Liver (tissue), 9 donors: ENCODE measurements around the gene ANKS3. TPM values are rescaled to one million over a fixed set of nuclear protein-coding genes. Genes with fewer than 3 reads are reported as not detected.

Source experiments
- DNase-seq: peaks from one replicate; pipeline ENCODE4 v3.0.0-alpha.2; 2017; ENCODE audit warnings: low spot score
- H3K27ac ChIP-seq, 2 donors: one replicate each; pipeline ENCODE4 v1.7.0; 2013; ENCODE audit warnings: inconsistent platforms in 2 of 2, low read length in 2 of 2, control low read depth in 1 of 2, low read depth in 1 of 2, mild to moderate bottlenecking in 1 of 2
- H3K27me3 ChIP-seq, 4 donors: one replicate each; pipeline versions ENCODE4 v1.6.1 to v1.7.0; 2013; ENCODE audit warnings: low read length in 3 of 4, inconsistent platforms in 1 of 4, mild to moderate bottlenecking in 1 of 4, moderate library complexity in 1 of 4; ENCODE audit not compliant: control insufficient read depth in 4 of 4, insufficient read depth in 4 of 4
- H3K36me3 ChIP-seq, 4 donors: one replicate each; pipeline versions ENCODE4 v1.6.1 to v1.7.0; 2013; ENCODE audit warnings: low read length in 3 of 4, mild to moderate bottlenecking in 3 of 4, low read depth in 1 of 4, moderate library complexity in 1 of 4; ENCODE audit not compliant: control insufficient read depth in 4 of 4, insufficient read depth in 3 of 4
- H3K4me1 ChIP-seq, 4 donors: one replicate each; pipeline versions ENCODE4 v1.6.1 to v1.7.0; 2013; ENCODE audit warnings: low read length in 3 of 4, mild to moderate bottlenecking in 3 of 4, moderate library complexity in 1 of 4; ENCODE audit not compliant: control insufficient read depth in 4 of 4, insufficient read depth in 4 of 4
- H3K4me3 ChIP-seq, 3 donors: one replicate each; pipeline versions ENCODE4 v1.6.1 to v1.7.0; 2013; ENCODE audit warnings: low read length in 3 of 3, control low read depth in 1 of 3, low read depth in 1 of 3, mild to moderate bottlenecking in 1 of 3
- H3K9ac ChIP-seq, 2 donors: one replicate each; pipeline ENCODE4 v1.7.0; 2013; ENCODE audit warnings: low read length in 2 of 2, mild to moderate bottlenecking in 2 of 2, moderate library complexity in 2 of 2, control low read depth in 1 of 2, low read depth in 1 of 2
- H3K9me3 ChIP-seq, 4 donors: one replicate each; pipeline versions ENCODE4 v1.6.1 to v1.7.0; 2013; ENCODE audit warnings: low read length in 3 of 4; ENCODE audit not compliant: control insufficient read depth in 4 of 4
- EGR1 ChIP-seq, 2 donors: IDR thresholded peaks; 2 replicates each; pipeline ENCODE4 v1.6.1; 2016 to 2018; ENCODE audit warnings: antibody characterized with exemption in 2 of 2, low read depth in 2 of 2
- FOXA1 ChIP-seq: IDR thresholded peaks from 2 replicates; pipeline ENCODE4 v1.6.1; 2016; ENCODE audit warnings: antibody characterized with exemption
- FOXA2 ChIP-seq: IDR thresholded peaks from 2 replicates; pipeline ENCODE4 v1.6.1; 2016; ENCODE audit warnings: antibody characterized with exemption
- HNF4A ChIP-seq, 2 donors: conservative IDR thresholded peaks; 2 replicates each; pipeline ENCODE4 v1.6.1; 2016; ENCODE audit warnings: antibody characterized with exemption in 2 of 2, mild to moderate bottlenecking in 2 of 2
- HNF4G ChIP-seq: IDR thresholded peaks from 2 replicates; pipeline ENCODE4 v1.6.1; 2016; ENCODE audit warnings: antibody characterized with exemption
- JUND ChIP-seq, 2 donors: IDR thresholded peaks; 2 replicates each; pipeline ENCODE4 v1.6.1; 2016; ENCODE audit warnings: antibody characterized with exemption in 2 of 2
- NR2F2 ChIP-seq: IDR thresholded peaks from 2 replicates; pipeline ENCODE4 v1.6.1; 2016; ENCODE audit warnings: antibody characterized with exemption
- RXRA ChIP-seq, 2 donors: IDR thresholded peaks; 2 replicates each; pipeline ENCODE4 v1.6.1; 2017 to 2018; ENCODE audit warnings: antibody characterized with exemption in 2 of 2, mild to moderate bottlenecking in 1 of 2
- SP1 ChIP-seq: IDR thresholded peaks from 2 replicates; pipeline ENCODE4 v1.6.1; 2018; ENCODE audit warnings: antibody characterized with exemption, mild to moderate bottlenecking
- TAF1 ChIP-seq: conservative IDR thresholded peaks from 2 replicates; pipeline ENCODE4 v1.6.1; 2016; ENCODE audit warnings: antibody characterized with exemption, mild to moderate bottlenecking
- YY1 ChIP-seq: IDR thresholded peaks from 2 replicates; pipeline ENCODE4 v1.6.1; 2016; ENCODE audit warnings: antibody characterized with exemption, mild to moderate bottlenecking
- WGBS: extraction: QIAGEN DNeasy Blood & Tissue Kit; methylation state at CpG from one replicate; pipeline ENCODE4 v1.1.7; 2013; 5-methylcytosine and 5-hydroxymethylcytosine counted together
- polyA plus RNA-seq, 2 donors: library from polyadenylated mRNA; stranded (reverse) in 1 of 2; unstranded in 1 of 2; fragments of 200-250 nt in 1 of 2; fragments of >200 nt in 1 of 2; fragmentation: Nextera tagmentation in 1 of 2; extraction: Ambion mirVana in 1 of 2; gene quantifications; one replicate each; pipeline versions ENCODE4 v1.2.1 to v1.2.3, GENCODE V29; 2013 to 2015
- total RNA-seq, 2 donors: library from RNA; depleted of rRNA; stranded (reverse); fragments of >200 nt; gene quantifications; one replicate each; pipeline ENCODE4 v1.2.3, GENCODE V29; 2014
- TF ChIP-seq, protein P1 (sequence below): IDR thresholded peaks from 2 replicates; pipeline ENCODE4 v1.6.1; 2016; ENCODE audit warnings: antibody characterized with exemption, mild to moderate bottlenecking
- TF ChIP-seq, protein P2 (sequence below): fragments of 150-350 bp; IDR thresholded peaks from 2 replicates; pipeline ENCODE4 v1.5.1; 2017; ENCODE audit warnings: improper control_type of control experiment, low read depth, low read length; ENCODE audit not compliant: missing input control
- TF ChIP-seq, protein P3 (sequence below): IDR thresholded peaks from 2 replicates; pipeline ENCODE4 v1.6.1; 2016; ENCODE audit warnings: antibody characterized with exemption
- TF ChIP-seq, protein P4 (sequence below): IDR thresholded peaks from 2 replicates; pipeline ENCODE4 v1.6.1; 2016; ENCODE audit warnings: antibody characterized with exemption
- TF ChIP-seq, protein P5 (sequence below): IDR thresholded peaks from 2 replicates; pipeline ENCODE4 v1.6.1; 2016; ENCODE audit warnings: antibody characterized with exemption
- donor health status: healthy.
- donor health status: healthy.
- donor health status: healthy.
- donor health status: healthy.
- donor health status: healthy.

Gene ANKS3
- total and polyA plus RNA-seq, 4 donors, result 4.0 to 14.0 (median 4.7) TPM

DNA sequence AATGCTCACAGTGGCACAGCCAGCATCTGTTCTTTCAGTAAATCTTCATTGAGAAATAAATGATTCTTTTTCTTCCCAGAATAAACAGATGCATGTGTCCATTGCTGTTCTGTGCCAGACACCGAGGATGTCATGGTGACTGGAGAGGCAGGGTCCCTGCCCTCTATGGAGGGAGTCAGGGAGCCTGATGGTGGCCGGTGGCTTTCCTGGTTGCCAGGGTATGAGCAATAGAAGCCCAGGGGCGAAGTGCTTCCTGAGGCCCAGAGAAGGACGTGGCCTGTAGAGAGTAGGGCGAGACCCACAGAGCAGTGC, 70.7 kb downstream of the ANKS3 start:
- WGBS, result 36% methylated on average over 5 of the region's 5 CpGs
- peaks cover 18 to 59% (median 40%) of the 10 kb centered on the region in 4 donors for H3K4me1 ChIP-seq
- peak overlapping the region; percentile 44 to 74 for H3K9ac ChIP-seq
- TF ChIP-seq, protein P1, sequence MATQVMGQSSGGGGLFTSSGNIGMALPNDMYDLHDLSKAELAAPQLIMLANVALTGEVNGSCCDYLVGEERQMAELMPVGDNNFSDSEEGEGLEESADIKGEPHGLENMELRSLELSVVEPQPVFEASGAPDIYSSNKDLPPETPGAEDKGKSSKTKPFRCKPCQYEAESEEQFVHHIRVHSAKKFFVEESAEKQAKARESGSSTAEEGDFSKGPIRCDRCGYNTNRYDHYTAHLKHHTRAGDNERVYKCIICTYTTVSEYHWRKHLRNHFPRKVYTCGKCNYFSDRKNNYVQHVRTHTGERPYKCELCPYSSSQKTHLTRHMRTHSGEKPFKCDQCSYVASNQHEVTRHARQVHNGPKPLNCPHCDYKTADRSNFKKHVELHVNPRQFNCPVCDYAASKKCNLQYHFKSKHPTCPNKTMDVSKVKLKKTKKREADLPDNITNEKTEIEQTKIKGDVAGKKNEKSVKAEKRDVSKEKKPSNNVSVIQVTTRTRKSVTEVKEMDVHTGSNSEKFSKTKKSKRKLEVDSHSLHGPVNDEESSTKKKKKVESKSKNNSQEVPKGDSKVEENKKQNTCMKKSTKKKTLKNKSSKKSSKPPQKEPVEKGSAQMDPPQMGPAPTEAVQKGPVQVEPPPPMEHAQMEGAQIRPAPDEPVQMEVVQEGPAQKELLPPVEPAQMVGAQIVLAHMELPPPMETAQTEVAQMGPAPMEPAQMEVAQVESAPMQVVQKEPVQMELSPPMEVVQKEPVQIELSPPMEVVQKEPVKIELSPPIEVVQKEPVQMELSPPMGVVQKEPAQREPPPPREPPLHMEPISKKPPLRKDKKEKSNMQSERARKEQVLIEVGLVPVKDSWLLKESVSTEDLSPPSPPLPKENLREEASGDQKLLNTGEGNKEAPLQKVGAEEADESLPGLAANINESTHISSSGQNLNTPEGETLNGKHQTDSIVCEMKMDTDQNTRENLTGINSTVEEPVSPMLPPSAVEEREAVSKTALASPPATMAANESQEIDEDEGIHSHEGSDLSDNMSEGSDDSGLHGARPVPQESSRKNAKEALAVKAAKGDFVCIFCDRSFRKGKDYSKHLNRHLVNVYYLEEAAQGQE, result no peak
- TF ChIP-seq, protein P2, sequence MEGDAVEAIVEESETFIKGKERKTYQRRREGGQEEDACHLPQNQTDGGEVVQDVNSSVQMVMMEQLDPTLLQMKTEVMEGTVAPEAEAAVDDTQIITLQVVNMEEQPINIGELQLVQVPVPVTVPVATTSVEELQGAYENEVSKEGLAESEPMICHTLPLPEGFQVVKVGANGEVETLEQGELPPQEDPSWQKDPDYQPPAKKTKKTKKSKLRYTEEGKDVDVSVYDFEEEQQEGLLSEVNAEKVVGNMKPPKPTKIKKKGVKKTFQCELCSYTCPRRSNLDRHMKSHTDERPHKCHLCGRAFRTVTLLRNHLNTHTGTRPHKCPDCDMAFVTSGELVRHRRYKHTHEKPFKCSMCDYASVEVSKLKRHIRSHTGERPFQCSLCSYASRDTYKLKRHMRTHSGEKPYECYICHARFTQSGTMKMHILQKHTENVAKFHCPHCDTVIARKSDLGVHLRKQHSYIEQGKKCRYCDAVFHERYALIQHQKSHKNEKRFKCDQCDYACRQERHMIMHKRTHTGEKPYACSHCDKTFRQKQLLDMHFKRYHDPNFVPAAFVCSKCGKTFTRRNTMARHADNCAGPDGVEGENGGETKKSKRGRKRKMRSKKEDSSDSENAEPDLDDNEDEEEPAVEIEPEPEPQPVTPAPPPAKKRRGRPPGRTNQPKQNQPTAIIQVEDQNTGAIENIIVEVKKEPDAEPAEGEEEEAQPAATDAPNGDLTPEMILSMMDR, result no peak
- TF ChIP-seq SP1, result no peak
- TF ChIP-seq, protein P3, sequence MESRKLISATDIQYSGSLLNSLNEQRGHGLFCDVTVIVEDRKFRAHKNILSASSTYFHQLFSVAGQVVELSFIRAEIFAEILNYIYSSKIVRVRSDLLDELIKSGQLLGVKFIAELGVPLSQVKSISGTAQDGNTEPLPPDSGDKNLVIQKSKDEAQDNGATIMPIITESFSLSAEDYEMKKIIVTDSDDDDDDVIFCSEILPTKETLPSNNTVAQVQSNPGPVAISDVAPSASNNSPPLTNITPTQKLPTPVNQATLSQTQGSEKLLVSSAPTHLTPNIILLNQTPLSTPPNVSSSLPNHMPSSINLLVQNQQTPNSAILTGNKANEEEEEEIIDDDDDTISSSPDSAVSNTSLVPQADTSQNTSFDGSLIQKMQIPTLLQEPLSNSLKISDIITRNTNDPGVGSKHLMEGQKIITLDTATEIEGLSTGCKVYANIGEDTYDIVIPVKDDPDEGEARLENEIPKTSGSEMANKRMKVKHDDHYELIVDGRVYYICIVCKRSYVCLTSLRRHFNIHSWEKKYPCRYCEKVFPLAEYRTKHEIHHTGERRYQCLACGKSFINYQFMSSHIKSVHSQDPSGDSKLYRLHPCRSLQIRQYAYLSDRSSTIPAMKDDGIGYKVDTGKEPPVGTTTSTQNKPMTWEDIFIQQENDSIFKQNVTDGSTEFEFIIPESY, result no peak
- TF ChIP-seq HNF4A (conservative IDR thresholded peaks at IDR 0.05), result no peak
- no peak for TF ChIP-seq EGR1 (IDR thresholded peaks at IDR 0.05; ENCODE audit: low read depth in 2 of 2)
- TF ChIP-seq NR2F2, result no peak
- TF ChIP-seq HNF4G, result no peak
- TF ChIP-seq, protein P4, sequence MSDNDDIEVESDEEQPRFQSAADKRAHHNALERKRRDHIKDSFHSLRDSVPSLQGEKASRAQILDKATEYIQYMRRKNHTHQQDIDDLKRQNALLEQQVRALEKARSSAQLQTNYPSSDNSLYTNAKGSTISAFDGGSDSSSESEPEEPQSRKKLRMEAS, result no peak
- no peak for TF ChIP-seq TAF1
- TF ChIP-seq, protein P5, sequence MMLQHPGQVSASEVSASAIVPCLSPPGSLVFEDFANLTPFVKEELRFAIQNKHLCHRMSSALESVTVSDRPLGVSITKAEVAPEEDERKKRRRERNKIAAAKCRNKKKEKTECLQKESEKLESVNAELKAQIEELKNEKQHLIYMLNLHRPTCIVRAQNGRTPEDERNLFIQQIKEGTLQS, result no peak
- peaks cover 0 to 13% (median 5%) of the 10 kb centered on the region in 4 donors for H3K36me3 ChIP-seq
- peak overlapping the region; percentile 95 to 96 for H3K27ac ChIP-seq
- no peaks in the 10 kb centered on the region for H3K9me3 ChIP-seq
- no peak overlapping the region for H3K4me3 ChIP-seq
- H3K27me3 ChIP-seq, result no peaks in the 10 kb centered on the region
- DNase-seq, result no peak

DNA sequence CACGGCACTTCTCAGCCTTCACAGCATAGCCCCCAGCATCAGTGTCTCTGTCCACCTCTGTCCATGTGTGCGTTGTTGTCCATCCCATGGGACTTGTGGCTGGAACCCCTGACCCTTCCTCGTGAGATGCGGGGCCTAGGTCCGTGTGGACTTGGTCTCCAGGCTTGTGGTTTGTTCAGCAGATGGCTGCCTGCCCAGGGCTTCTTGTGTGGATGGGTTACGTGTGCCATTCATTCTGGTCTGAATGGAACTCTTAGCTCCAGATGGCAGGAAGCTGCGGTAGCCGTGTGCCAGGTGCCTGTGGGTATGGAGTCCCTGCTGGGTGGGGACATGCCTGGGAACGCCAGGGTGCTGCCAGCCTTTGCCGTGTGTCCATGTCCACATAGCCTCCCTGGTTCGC, 72.4 kb downstream of the ANKS3 start:
- Histone ChIP-seq H3K36me3 (peaks cover 0 to 9% (median 5%) of the 10 kb centered on the region in 4 donors), H3K9me3 (no peaks in the 10 kb centered on the region), H3K9ac (no peak overlapping the region), H3K4me1 (peaks cover 18 to 53% (median 35%) of the 10 kb centered on the region in 4 donors), H3K27ac (peak overlapping the region; percentile 32), H3K27me3 (no peaks in the 10 kb centered on the region), H3K4me3 (no peak overlapping the region)
- 72% methylated on average over 11 of the region's 11 CpGs for WGBS
- DNase-seq, result no peak
- no peak for TF ChIP-seq FOXA1
- no peak for TF ChIP-seq HNF4A (conservative IDR thresholded peaks at IDR 0.05)
- no peak for TF ChIP-seq HNF4G
- no peak for TF ChIP-seq FOXA2
- TF ChIP-seq JUND (IDR thresholded peaks at IDR 0.05), result no peak
- TF ChIP-seq SP1, result no peak
- TF ChIP-seq RXRA (IDR thresholded peaks at IDR 0.05), result no peak
- no peak for TF ChIP-seq EGR1 (IDR thresholded peaks at IDR 0.05; ENCODE audit: low read depth in 2 of 2)
- TF ChIP-seq, protein P1, result no peak
- TF ChIP-seq TAF1, result no peak
- no peak for TF ChIP-seq NR2F2
- TF ChIP-seq, protein P5, result no peak
- no peak for TF ChIP-seq YY1
- TF ChIP-seq, protein P3, result no peak
